Measurements from ENCODE around the gene CCDC187. TPM values are rescaled to one million over a fixed set of nuclear protein-coding genes. Genes with fewer than 3 reads are reported as not detected.
A peak's percentile ranks its signal among the peaks of the same experiment; 100 is the strongest.

CCDC187 gene
- total and polyA plus RNA-seq, 2 of the 13 experiments (the other 11 are each of a cell fraction or from before 2014, with no cell fraction given) = 0.03 to 0.13 TPM

GRCh38 chr9:136346157-136346481 lies 42.2 kb upstream of the CCDC187 start:
- ATAC-seq = peak; percentile 5
- Histone ChIP-seq H3K9me3 (ENCODE audit: low read length) (no peaks in the 10 kb centered on the region), H3K79me2 (ENCODE audit: insufficient read depth, low read length) (no peaks in the 10 kb centered on the region), H4K20me1 (ENCODE audit: insufficient read depth, low read length) (no peaks in the 10 kb centered on the region), H3K9ac (ENCODE audit: insufficient read depth, low read depth, low read length) (peak overlapping the region; percentile 57; the same call in 1 of the 2 replicates), H3K27me3 (ENCODE audit: control insufficient read depth in 1 of 2, insufficient read depth in 2 of 2, low read length in 2 of 2) (peaks cover 0 to 9% of the 10 kb centered on the region in 2 experiments; a peak in 2 of 5 replicates), H3K27ac (ENCODE audit: extremely low read length, insufficient read depth, low read length) (no peak overlapping the region), H2AFZ (ENCODE audit: low read length) (no peak overlapping the region), H3K36me3 (replicated peaks in 1 of 2; ENCODE audit: control insufficient read depth in 1 of 2, insufficient read depth in 2 of 2, low read length in 2 of 2) (no peaks in the 10 kb centered on the region), H3K4me2 (ENCODE audit: low read depth, low read length) (peak overlapping the region; percentile 95), H3K4me3 (replicated peaks in 1 of 3; ENCODE audit: insufficient read depth in 1 of 3, low read depth in 2 of 3, low read length in 3 of 3) (peak overlapping the region; percentile 47 to 78 (median 47)), H3K4me1 (ENCODE audit: insufficient read depth, low read length) (peaks cover 45% of the 10 kb centered on the region)
- whole genome bisulfite sequencing (ENCODE audit: low lambda C conversion rate) = 19% methylated on average over 3 of the region's 10 CpGs
- BruUV-seq (replicated peaks) = no TSS peak
- intact Hi-C loops (cut with micrococcal nuclease; ENCODE audit: unreplicated experiment) (no loop called here), in situ Hi-C loops (cut with HindIII; ENCODE audit: extremely low pct_ligation_motif_present, low pct_unique_long_range_greater_than_20kb) (loop anchor here (25.0 kb wide), 1 partner anchor 291 kb away; no protein-coding TSS in a partner anchor)
- FAIRE-seq = no peak
- CTCF ChIA-PET (ENCODE audit: low intra/inter-chr PET ratio, low total read pairs) = interaction anchor here (1.8 to 2.0 kb wide), 2 partner anchors 17 to 54 kb away, joined by 6 to 13 read pairs; partner anchors contain the start of genes DNLZ and SNAPC4
- POLR2A ChIA-PET = interaction anchor here (0.8 to 2.9 kb wide), 9 partner anchors 9 to 96 kb away, joined by 3 to 73 read pairs (median 6); partner anchors contain the start of genes CARD9 and DNLZ
- no peak for DNase-seq (ENCODE audit: low spot score)
- TF ChIP-seq RARA (CRISPR knock-in tag; IDR thresholded peaks at IDR 0.05) (0 out of 2 replicates have a peak, but pooled peaks have one; percentile 1), GTF3A (CRISPR knock-in tag; conservative IDR thresholded peaks at IDR 0.05) (no peak), PCBP1 (IDR thresholded peaks at IDR 0.05; ENCODE audit: borderline replicate concordance, low read depth, low read length) (peak; percentile 6; the same call in 1 of the 2 replicates), ZBTB33 (CRISPR knock-in tag; IDR thresholded peaks at IDR 0.05) (0 out of 2 replicates have a peak, but pooled peaks have one; percentile 1), ARID5B (CRISPR knock-in tag; IDR thresholded peaks at IDR 0.05) (no peak), ZNF772 (CRISPR knock-in tag; IDR thresholded peaks at IDR 0.05) (peak; percentile 2; the same call in 1 of the 2 replicates), IRX3 (CRISPR knock-in tag; IDR thresholded peaks at IDR 0.05; ENCODE audit: borderline replicate concordance, low read depth) (no peak), ZNF724P (CRISPR knock-in tag; IDR thresholded peaks at IDR 0.05; ENCODE audit: borderline replicate concordance) (no peak), ZBTB26 (CRISPR knock-in tag; IDR thresholded peaks at IDR 0.05; ENCODE audit: borderline replicate concordance) (no peak), BORCS8-MEF2B (CRISPR knock-in tag; IDR thresholded peaks at IDR 0.05) (no peak), ZNF558 (CRISPR knock-in tag; IDR thresholded peaks at IDR 0.05; ENCODE audit: borderline replicate concordance) (no peak), TRAFD1 (CRISPR knock-in tag; IDR thresholded peaks at IDR 0.05; ENCODE audit: borderline replicate concordance) (no peak), GFI1 (CRISPR knock-in tag; IDR thresholded peaks at IDR 0.05; ENCODE audit: borderline replicate concordance) (0 out of 2 replicates have a peak, but pooled peaks have one; percentile 28)
